SK-N-SH (cell line): Measurements from ENCODE around the gene IFI16. TPM values are rescaled to one million over a fixed set of nuclear protein-coding genes. Genes with fewer than 3 reads are reported as not detected.

ENCODE experiments used
- CTCF ChIA-PET: fragments of 300-600, 350-600 bp; formaldehyde crosslinking; extraction: SDS; loops from one replicate; lab custom pipeline; 2021; lab: Yijun Ruan, JAX
- POLR2A ChIA-PET: fragments of 350-600 bp; sonication (Branson Sonifier 250); formaldehyde crosslinking; extraction: SDS; loops from one replicate; lab custom pipeline; 2020; ENCODE audit warnings: antibody characterized with exemption, inconsistent platforms; lab: Yijun Ruan, JAX
- DNase-seq: peaks from one replicate; pipeline ENCODE4 v3.0.0; 2012
- H2AFZ ChIP-seq: fragments of 200-600 bp; sonication (generic); 2 replicates; pipeline ENCODE4 v1.8.1; 2016; ENCODE audit warnings: antibody characterized with exemption, mild to moderate bottlenecking, low read depth
- H3F3A ChIP-seq: fragments of 200-600 bp; sonication (generic); replicated peaks from 2 replicates; pipeline ENCODE3; 2016; ENCODE audit warnings: antibody characterized with exemption, mild to moderate bottlenecking; ENCODE audit not compliant: insufficient read depth
- H3K27ac ChIP-seq, 2 experiments: fragments of 200-500 bp in 1 of 2; fragments of 200-600 bp in 1 of 2; sonication (Bioruptor generic) in 1 of 2; sonication (generic), shearing (Covaris generic) in 1 of 2; 2 replicates each; pipeline versions ENCODE4 v1.5.1 to v1.6.1; 2014 to 2016; ENCODE audit warnings: low read depth in 2 of 2, inconsistent platforms in 1 of 2, low read length in 1 of 2, mild to moderate bottlenecking in 1 of 2, mixed read lengths in 1 of 2
- H3K27me3 ChIP-seq: fragments of 200-600 bp; sonication (generic), shearing (Covaris generic); 2 replicates; pipeline ENCODE4 v1.6.1; 2016; ENCODE audit warnings: mixed run types; ENCODE audit not compliant: insufficient read depth
- H3K36me3 ChIP-seq, 2 experiments: fragments of 200-500 bp in 1 of 2; fragments of 200-600 bp in 1 of 2; sonication (Bioruptor generic) in 1 of 2; sonication (generic) in 1 of 2; replicated peaks in 1 of 2; 2 replicates each; pipeline versions ENCODE3 to v1.5.1; 2014 to 2016; ENCODE audit warnings: low read length in 1 of 2, mild to moderate bottlenecking in 1 of 2; ENCODE audit not compliant: insufficient read depth in 2 of 2, control insufficient read depth in 1 of 2
- H3K4me1 ChIP-seq, 2 experiments: fragments of 200-500 bp in 1 of 2; fragments of 200-600 bp in 1 of 2; sonication (Bioruptor generic) in 1 of 2; sonication (generic), shearing (Covaris generic) in 1 of 2; 2 replicates each; pipeline versions ENCODE4 v1.5.1 to v1.6.1; 2014 to 2016; ENCODE audit warnings: low read depth in 1 of 2, low read length in 1 of 2, mixed run types in 1 of 2; ENCODE audit not compliant: insufficient read depth in 2 of 2, control insufficient read depth in 1 of 2
- H3K4me2 ChIP-seq: fragments of 200-600 bp; sonication (generic), shearing (Covaris generic); 2 replicates; pipeline ENCODE4 v1.6.1; 2017; ENCODE audit warnings: mixed run types
- H3K4me3 ChIP-seq, 2 experiments: fragments of 200-500 bp in 1 of 2; fragments of 200-600 bp in 1 of 2; sonication (Bioruptor generic) in 1 of 2; sonication (generic), shearing (Covaris generic) in 1 of 2; 2 replicates each; pipeline versions ENCODE4 v1.5.1 to v1.8.1; 2014 to 2016; ENCODE audit warnings: low read depth in 2 of 2, inconsistent platforms in 1 of 2, low read length in 1 of 2, mild to moderate bottlenecking in 1 of 2, mixed read lengths in 1 of 2, moderate library complexity in 1 of 2
- H3K79me2 ChIP-seq: fragments of 200-600 bp; sonication (generic); 2 replicates; pipeline ENCODE4 v1.8.1; 2017; ENCODE audit warnings: mild to moderate bottlenecking; ENCODE audit not compliant: insufficient read depth
- H3K9ac ChIP-seq: fragments of 200-600 bp; sonication (generic); 2 replicates; pipeline ENCODE4 v1.6.1; 2017; ENCODE audit warnings: mixed run types
- H3K9me2 ChIP-seq: fragments of 200-600 bp; sonication (generic); 2 replicates; pipeline ENCODE4 v1.6.1; 2017; ENCODE audit warnings: mixed run types
- H3K9me3 ChIP-seq: fragments of 200-600 bp; sonication (generic); 2 replicates; pipeline ENCODE4 v1.6.1; 2017; ENCODE audit warnings: mixed run types, mild to moderate bottlenecking, moderate library complexity
- H4K20me1 ChIP-seq: fragments of 200-600 bp; sonication (generic); 2 replicates; pipeline ENCODE4 v1.6.1; 2017; ENCODE audit warnings: mild to moderate bottlenecking, mixed run types; ENCODE audit not compliant: insufficient read depth
- CHD2 ChIP-seq: fragments of 150-350 bp; IDR thresholded peaks from 2 replicates; pipeline ENCODE4 v1.6.1; 2018; ENCODE audit warnings: low read length; ENCODE audit not compliant: partially characterized antibody
- ELF1 ChIP-seq: IDR thresholded peaks from 2 replicates; pipeline ENCODE4 v1.4.0; 2012
- EZH2phosphoT487 ChIP-seq: fragments of 200-600 bp; sonication (generic); IDR thresholded peaks from 2 replicates; pipeline ENCODE4 v1.6.1; 2017; ENCODE audit warnings: low read depth, mixed run types, mild to moderate bottlenecking, antibody characterized with exemption, moderate library complexity, borderline replicate concordance
- FOSL2 ChIP-seq: IDR thresholded peaks from 2 replicates; pipeline ENCODE4 v1.4.0; 2012; ENCODE audit warnings: low read depth, mild to moderate bottlenecking, moderate library complexity, borderline replicate concordance
- GABPA ChIP-seq: IDR thresholded peaks from 2 replicates; pipeline ENCODE4 v1.4.0; 2012; ENCODE audit warnings: low read depth, mild to moderate bottlenecking
- MEF2A ChIP-seq: IDR thresholded peaks from 2 replicates; pipeline ENCODE4 v1.4.0; 2012; ENCODE audit warnings: low read depth, borderline replicate concordance
- NRF1 ChIP-seq: IDR thresholded peaks from 2 replicates; pipeline ENCODE4 v1.6.1; 2012; ENCODE audit warnings: low read depth, mild to moderate bottlenecking, low read length
- POLR2AphosphoS5 ChIP-seq: IDR thresholded peaks from 2 replicates; pipeline ENCODE4 v1.6.1; 2012; ENCODE audit warnings: low read depth, low read length
- RAD21 ChIP-seq: IDR thresholded peaks from 2 replicates; pipeline ENCODE4 v1.6.1; 2012; ENCODE audit warnings: mild to moderate bottlenecking, low read length
- SMC3 ChIP-seq: IDR thresholded peaks from 2 replicates; pipeline ENCODE4 v1.6.1; 2012; ENCODE audit warnings: low read depth, low read length, improper control_type of control experiment
- TAF1 ChIP-seq: IDR thresholded peaks from 2 replicates; pipeline ENCODE4 v1.6.1; 2012; ENCODE audit warnings: low read depth, mild to moderate bottlenecking, low read length, moderate library complexity, borderline replicate concordance
- TCF12 ChIP-seq: IDR thresholded peaks from 2 replicates; pipeline ENCODE4 v1.4.0; 2012
- TEAD4 ChIP-seq: IDR thresholded peaks from 2 replicates; pipeline ENCODE4 v1.4.0; 2012; ENCODE audit warnings: mild to moderate bottlenecking, borderline replicate concordance; ENCODE audit not compliant: insufficient read depth
- YY1 ChIP-seq: IDR thresholded peaks from 2 replicates; pipeline ENCODE4 v1.4.0; 2012; ENCODE audit warnings: low read depth, mild to moderate bottlenecking
- WGBS: methylation state at CpG from one replicate; pipeline ENCODE4 v1.1.6; 2017; ENCODE audit warnings: low lambda C conversion rate; 5-methylcytosine and 5-hydroxymethylcytosine counted together
- polyA plus RNA-seq, 3 experiments: library from polyadenylated mRNA; depleted of rRNA; stranded (reverse); fragments of >200 nt; gene quantifications; 2 replicates each; pipeline ENCODE4 v1.2.3, GENCODE V29; 2012
- TF ChIP-seq, protein P1 (sequence below): fragments of 200-600 bp; sonication (generic); IDR thresholded peaks from 2 replicates; pipeline ENCODE4 v1.6.1; 2017; ENCODE audit warnings: antibody characterized with exemption, mild to moderate bottlenecking, moderate library complexity
- TF ChIP-seq, protein P2 (sequence below): fragments of 150-350 bp; IDR thresholded peaks from 2 replicates; pipeline ENCODE4 v1.6.1; 2016; ENCODE audit warnings: mild to moderate bottlenecking, low read depth, low read length
- TF ChIP-seq, protein P3 (sequence below): IDR thresholded peaks from 2 replicates; pipeline ENCODE4 v1.4.0; 2012; ENCODE audit warnings: low read depth
- TF ChIP-seq, protein P4 (sequence below): IDR thresholded peaks from 2 replicates; pipeline ENCODE4 v1.4.0; 2012; ENCODE audit warnings: low read depth, borderline replicate concordance
- TF ChIP-seq, protein P5 (sequence below): IDR thresholded peaks from 2 replicates; pipeline ENCODE4 v1.4.0; 2012; ENCODE audit warnings: low read depth, borderline replicate concordance

IFI16 gene
- polyA plus RNA-seq, 1 of the 3 experiments (the other 2 are of a cell fraction) = 56.1 TPM

DNA sequence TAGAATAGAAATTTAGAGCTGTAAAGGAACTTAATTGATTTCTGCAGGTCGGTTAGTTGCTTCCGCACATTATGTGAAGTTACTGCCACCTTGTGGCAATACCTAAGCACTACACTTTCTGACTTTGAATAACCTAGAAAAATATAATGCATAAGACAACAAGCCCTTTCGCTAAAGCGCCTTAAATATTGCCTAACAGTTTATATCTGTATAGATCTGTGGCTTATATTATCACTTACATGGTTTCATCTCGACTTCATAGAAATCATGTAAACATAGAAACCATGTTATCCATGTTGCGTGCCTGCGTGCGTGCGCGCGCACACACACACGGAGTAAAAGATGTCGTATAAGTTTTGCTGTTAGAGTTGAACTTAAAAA lies 10.9 kb upstream of the IFI16 start:
- Histone ChIP-seq H2AFZ (peak overlapping the region; percentile 96), H3K9me2 (no peaks in the 10 kb centered on the region), H3K79me2 (no peaks in the 10 kb centered on the region), H3K27ac (peak overlapping the region; percentile 91 to 97), H3K4me1 (peaks cover 0 to 6% of the 10 kb centered on the region in 2 experiments; a peak in 3 of 4 replicates), H3K27me3 (no peaks in the 10 kb centered on the region), H3K9me3 (no peaks in the 10 kb centered on the region), H3K4me2 (peak overlapping the region; percentile 85), H3K4me3 (peak overlapping the region; percentile 55 to 71), H4K20me1 (no peaks in the 10 kb centered on the region), H3F3A (peaks cover 11% of the 10 kb centered on the region), H3K36me3 (no peaks in the 10 kb centered on the region), H3K9ac (peak overlapping the region; percentile 73)
- WGBS = 15% methylated on average over 13 of the region's 13 CpGs
- TF ChIP-seq SMC3 (peak; percentile 42; the same call in 1 of the 2 replicates), TEAD4 (no peak), NRF1 (peak; percentile 45; the same call in 1 of the 2 replicates), YY1 (no peak; the same call in 1 of the 2 replicates), GABPA (no peak), CHD2 (no peak), RAD21 (peak; percentile 79), FOSL2 (no peak)
- TF ChIP-seq, protein P1, sequence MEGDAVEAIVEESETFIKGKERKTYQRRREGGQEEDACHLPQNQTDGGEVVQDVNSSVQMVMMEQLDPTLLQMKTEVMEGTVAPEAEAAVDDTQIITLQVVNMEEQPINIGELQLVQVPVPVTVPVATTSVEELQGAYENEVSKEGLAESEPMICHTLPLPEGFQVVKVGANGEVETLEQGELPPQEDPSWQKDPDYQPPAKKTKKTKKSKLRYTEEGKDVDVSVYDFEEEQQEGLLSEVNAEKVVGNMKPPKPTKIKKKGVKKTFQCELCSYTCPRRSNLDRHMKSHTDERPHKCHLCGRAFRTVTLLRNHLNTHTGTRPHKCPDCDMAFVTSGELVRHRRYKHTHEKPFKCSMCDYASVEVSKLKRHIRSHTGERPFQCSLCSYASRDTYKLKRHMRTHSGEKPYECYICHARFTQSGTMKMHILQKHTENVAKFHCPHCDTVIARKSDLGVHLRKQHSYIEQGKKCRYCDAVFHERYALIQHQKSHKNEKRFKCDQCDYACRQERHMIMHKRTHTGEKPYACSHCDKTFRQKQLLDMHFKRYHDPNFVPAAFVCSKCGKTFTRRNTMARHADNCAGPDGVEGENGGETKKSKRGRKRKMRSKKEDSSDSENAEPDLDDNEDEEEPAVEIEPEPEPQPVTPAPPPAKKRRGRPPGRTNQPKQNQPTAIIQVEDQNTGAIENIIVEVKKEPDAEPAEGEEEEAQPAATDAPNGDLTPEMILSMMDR = peak; percentile 99
- TF ChIP-seq, protein P2, sequence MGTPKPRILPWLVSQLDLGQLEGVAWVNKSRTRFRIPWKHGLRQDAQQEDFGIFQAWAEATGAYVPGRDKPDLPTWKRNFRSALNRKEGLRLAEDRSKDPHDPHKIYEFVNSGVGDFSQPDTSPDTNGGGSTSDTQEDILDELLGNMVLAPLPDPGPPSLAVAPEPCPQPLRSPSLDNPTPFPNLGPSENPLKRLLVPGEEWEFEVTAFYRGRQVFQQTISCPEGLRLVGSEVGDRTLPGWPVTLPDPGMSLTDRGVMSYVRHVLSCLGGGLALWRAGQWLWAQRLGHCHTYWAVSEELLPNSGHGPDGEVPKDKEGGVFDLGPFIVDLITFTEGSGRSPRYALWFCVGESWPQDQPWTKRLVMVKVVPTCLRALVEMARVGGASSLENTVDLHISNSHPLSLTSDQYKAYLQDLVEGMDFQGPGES = no peak
- TF ChIP-seq, protein P3, sequence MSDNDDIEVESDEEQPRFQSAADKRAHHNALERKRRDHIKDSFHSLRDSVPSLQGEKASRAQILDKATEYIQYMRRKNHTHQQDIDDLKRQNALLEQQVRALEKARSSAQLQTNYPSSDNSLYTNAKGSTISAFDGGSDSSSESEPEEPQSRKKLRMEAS = 0 out of 2 replicates have a peak, but pooled peaks have one; percentile 31
- CTCF ChIA-PET = interaction anchor here (0.7 to 1.7 kb wide), 15 partner anchors 9 to 794 kb away, joined by 3 to 20 read pairs (median 4); partner anchors contain the start of genes AIM2 and IFI16
- POLR2A ChIA-PET = no interaction called here
- peak; percentile 33 for DNase-seq

DNA sequence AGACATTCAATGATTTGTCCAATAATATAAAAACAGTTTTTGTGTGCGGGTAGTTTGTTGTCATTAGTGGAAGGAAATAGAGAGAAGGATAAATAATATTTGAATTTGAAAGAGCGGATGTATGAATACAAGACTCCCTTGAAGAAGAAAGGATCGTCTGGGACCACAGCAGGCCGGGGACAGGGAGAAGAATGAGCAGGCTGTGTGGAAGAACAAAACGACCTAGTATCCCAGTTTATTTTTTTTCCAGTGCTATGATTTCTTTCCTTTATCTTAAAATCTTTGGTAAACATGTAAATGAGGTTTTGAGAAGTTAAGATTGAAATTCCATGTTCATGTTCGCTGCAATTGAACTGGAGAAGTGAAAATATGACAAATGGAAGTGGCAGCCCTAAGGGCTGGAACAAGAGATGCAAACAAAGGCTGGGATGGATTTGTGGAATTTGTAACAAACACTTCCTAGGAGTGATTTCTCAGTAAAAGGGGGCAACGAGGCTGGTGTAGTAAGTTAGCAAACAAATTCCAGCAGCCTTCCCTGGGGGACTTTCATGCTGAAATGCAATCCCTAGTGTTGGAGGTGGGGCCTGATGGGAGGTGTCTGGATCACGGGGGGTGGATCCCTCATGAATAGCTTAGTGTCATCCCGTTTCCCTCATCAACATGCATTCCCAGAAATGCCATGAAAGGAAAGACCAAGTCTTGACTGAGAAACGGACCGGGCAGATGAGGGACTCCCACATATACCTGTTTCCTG lies 10.2 kb upstream of the IFI16 start:
- ChIA-PET POLR2A (no interaction called here), CTCF (interaction anchor here (1.4 kb wide), 1 partner anchor 21 kb away, joined by 4 read pairs; no protein-coding TSS in a partner anchor)
- Histone ChIP-seq H3K27ac (peak overlapping the region; percentile 91 to 97), H3K4me3 (peak overlapping the region; percentile 55 to 71), H3K4me1 (peaks cover 0 to 6% of the 10 kb centered on the region in 2 experiments; a peak in 3 of 4 replicates), H3K9ac (peak overlapping the region; percentile 73), H3K9me2 (no peaks in the 10 kb centered on the region), H3K9me3 (no peaks in the 10 kb centered on the region), H3K36me3 (no peaks in the 10 kb centered on the region), H4K20me1 (no peaks in the 10 kb centered on the region), H3F3A (peaks cover 11% of the 10 kb centered on the region), H3K27me3 (no peaks in the 10 kb centered on the region), H3K79me2 (no peaks in the 10 kb centered on the region), H2AFZ (peak overlapping the region; percentile 96), H3K4me2 (peak overlapping the region; percentile 85)
- WGBS = 9% methylated on average over 9 of the region's 11 CpGs
- no peak for DNase-seq
- TF ChIP-seq RAD21 = no peak
- TF ChIP-seq CHD2 = no peak
- TF ChIP-seq, protein P4, sequence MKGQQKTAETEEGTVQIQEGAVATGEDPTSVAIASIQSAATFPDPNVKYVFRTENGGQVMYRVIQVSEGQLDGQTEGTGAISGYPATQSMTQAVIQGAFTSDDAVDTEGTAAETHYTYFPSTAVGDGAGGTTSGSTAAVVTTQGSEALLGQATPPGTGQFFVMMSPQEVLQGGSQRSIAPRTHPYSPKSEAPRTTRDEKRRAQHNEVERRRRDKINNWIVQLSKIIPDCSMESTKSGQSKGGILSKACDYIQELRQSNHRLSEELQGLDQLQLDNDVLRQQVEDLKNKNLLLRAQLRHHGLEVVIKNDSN = no peak; the same call in 1 of the 2 replicates
- TF ChIP-seq EZH2phosphoT487 = no peak
- peak; percentile 74; the same call in 1 of the 2 replicates for TF ChIP-seq TAF1
- TF ChIP-seq YY1 = peak; percentile 53; the same call in 1 of the 2 replicates
- TF ChIP-seq, protein P5, sequence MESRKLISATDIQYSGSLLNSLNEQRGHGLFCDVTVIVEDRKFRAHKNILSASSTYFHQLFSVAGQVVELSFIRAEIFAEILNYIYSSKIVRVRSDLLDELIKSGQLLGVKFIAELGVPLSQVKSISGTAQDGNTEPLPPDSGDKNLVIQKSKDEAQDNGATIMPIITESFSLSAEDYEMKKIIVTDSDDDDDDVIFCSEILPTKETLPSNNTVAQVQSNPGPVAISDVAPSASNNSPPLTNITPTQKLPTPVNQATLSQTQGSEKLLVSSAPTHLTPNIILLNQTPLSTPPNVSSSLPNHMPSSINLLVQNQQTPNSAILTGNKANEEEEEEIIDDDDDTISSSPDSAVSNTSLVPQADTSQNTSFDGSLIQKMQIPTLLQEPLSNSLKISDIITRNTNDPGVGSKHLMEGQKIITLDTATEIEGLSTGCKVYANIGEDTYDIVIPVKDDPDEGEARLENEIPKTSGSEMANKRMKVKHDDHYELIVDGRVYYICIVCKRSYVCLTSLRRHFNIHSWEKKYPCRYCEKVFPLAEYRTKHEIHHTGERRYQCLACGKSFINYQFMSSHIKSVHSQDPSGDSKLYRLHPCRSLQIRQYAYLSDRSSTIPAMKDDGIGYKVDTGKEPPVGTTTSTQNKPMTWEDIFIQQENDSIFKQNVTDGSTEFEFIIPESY = no peak
- TF ChIP-seq TCF12 = 0 out of 2 replicates have a peak, but pooled peaks have one; percentile 16
- no peak for TF ChIP-seq ELF1
- TF ChIP-seq, protein P3 = peak; percentile 60
- TF ChIP-seq MEF2A = no peak
- TF ChIP-seq SMC3 = no peak
- peak; percentile 76 for TF ChIP-seq POLR2AphosphoS5
